Small intestine (tissue), 7 donors: Measurements from ENCODE around the gene SNPH. TPM values are rescaled to one million over a fixed set of nuclear protein-coding genes. Genes with fewer than 3 reads are reported as not detected.
A peak's percentile ranks its signal among the peaks of the same experiment; 100 is the strongest.

Experiments
- DNase-seq, 2 donors: peaks; one replicate each; pipeline versions ENCODE4 v3.0.0 to v3.0.0-alpha.2; 2013
- FAIRE-seq: peaks from 2 replicates; lab custom pipeline; 2012; peaks lifted over from hg19 to GRCh38; lab: Jason Lieb, UNC
- H3K27ac ChIP-seq, 3 donors: one replicate each; pipeline ENCODE4 v1.5.1; 2013; ENCODE audit warnings: low read length in 2 of 3, mild to moderate bottlenecking in 2 of 3, control low read depth in 1 of 3, inconsistent platforms in 1 of 3, low read depth in 1 of 3, moderate library complexity in 1 of 3
- H3K27me3 ChIP-seq, 3 donors: one replicate each; pipeline ENCODE4 v1.6.1; 2013; ENCODE audit warnings: low read length in 3 of 3, inconsistent platforms in 1 of 3; ENCODE audit not compliant: control insufficient read depth in 3 of 3, insufficient read depth in 3 of 3
- H3K36me3 ChIP-seq, 3 donors: one replicate each; pipeline ENCODE4 v1.6.1; 2013; ENCODE audit warnings: low read length in 3 of 3, inconsistent platforms in 1 of 3, low read depth in 1 of 3, mild to moderate bottlenecking in 1 of 3, moderate library complexity in 1 of 3; ENCODE audit not compliant: control insufficient read depth in 3 of 3, insufficient read depth in 2 of 3
- H3K4me1 ChIP-seq, 3 donors: one replicate each; pipeline ENCODE4 v1.6.1; 2013; ENCODE audit warnings: low read length in 2 of 3, inconsistent platforms in 1 of 3, low read depth in 1 of 3, mild to moderate bottlenecking in 1 of 3, moderate library complexity in 1 of 3; ENCODE audit not compliant: control insufficient read depth in 3 of 3, insufficient read depth in 2 of 3
- H3K4me3 ChIP-seq, 3 donors: one replicate each; pipeline ENCODE4 v1.5.1; 2013; ENCODE audit warnings: low read length in 3 of 3, control low read depth in 1 of 3, inconsistent platforms in 1 of 3, low read depth in 1 of 3, mild to moderate bottlenecking in 1 of 3, moderate library complexity in 1 of 3
- H3K9me3 ChIP-seq, 2 donors: one replicate each; pipeline ENCODE4 v1.6.1; 2013; ENCODE audit warnings: low read depth in 1 of 2, low read length in 1 of 2; ENCODE audit not compliant: control insufficient read depth in 2 of 2, insufficient read depth in 1 of 2
- WGBS, 3 donors: extraction: QIAGEN DNeasy Blood & Tissue Kit; methylation state at CpG; one replicate each; pipeline ENCODE4 v1.1.7; 2013; 5-methylcytosine and 5-hydroxymethylcytosine counted together
- polyA plus RNA-seq, 4 donors: library from polyadenylated mRNA; stranded (reverse) in 3 of 4; unstranded in 1 of 4; fragments of 200-250 nt in 3 of 4; fragments of 120-200 nt in 1 of 4; gene quantifications; one replicate each; pipeline versions ENCODE4 v1.2.1 to v1.2.3, GENCODE V29; 2013
- donor health status: healthy with polysubstance abuse.
- donor health status: control.
- donor health status: control.
- donor health status: Bipolar disorder and iron deficiency.
- donor health status: healthy.

The SNPH gene
- polyA plus RNA-seq, 4 donors = 0.45 to 3.2 (median 0.73) TPM

DNA sequence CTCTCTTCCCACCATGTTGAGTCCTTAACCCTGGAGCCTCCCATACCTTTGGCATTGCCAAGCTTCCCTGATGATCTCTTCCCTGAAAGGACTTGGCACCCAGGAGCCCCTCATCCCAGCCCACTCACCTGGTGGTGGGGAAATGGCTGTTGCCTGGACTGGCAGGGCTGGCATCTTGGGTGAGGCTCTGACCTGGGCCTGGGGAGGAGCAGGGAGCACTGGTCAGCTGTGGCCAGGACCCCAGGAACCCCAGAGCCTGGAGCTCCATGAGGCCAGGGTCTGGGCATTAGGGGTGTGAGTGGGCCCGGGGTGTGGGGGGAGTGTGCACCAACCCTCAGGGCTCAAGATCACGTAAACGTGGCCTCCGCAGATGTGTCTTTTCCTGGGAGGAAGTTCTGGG lies 53.4 kb downstream of the SNPH start:
- DNase-seq (no peak), FAIRE-seq (no peak)
- Histone ChIP-seq H3K27ac (no peak overlapping the region), H3K4me1 (peaks cover 0 to 3% (median 0%) of the 10 kb centered on the region in 3 donors), H3K27me3 (no peaks in the 10 kb centered on the region), H3K9me3 (no peaks in the 10 kb centered on the region), H3K36me3 (peaks cover 0 to 46% (median 7%) of the 10 kb centered on the region in 3 donors), H3K4me3 (no peak overlapping the region)
- 88 to 96% (median 89%) methylated on average over 4 of the region's 4 CpGs for WGBS, 3 donors

DNA sequence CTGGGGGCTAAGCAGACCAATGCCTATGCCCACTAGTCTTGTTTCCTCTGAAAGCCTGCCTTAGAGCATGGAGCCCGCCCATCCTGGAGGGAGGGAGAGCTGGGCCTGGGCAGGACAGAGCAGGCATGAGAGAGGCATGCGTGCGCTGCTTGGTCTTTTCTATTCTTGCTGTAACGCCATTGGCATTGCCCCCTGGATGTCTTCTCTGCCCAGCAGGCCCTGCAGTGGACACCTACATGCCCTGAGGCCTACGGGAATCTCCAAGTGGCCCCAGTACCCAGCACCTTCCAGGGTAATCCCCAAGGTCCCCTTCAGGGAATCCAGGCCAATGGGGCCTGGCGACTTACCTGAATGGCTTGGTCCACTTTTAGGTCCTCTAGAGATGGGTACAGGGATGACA lies 53.9 kb downstream of the SNPH start:
- Histone ChIP-seq H3K9me3 (no peaks in the 10 kb centered on the region), H3K27ac (no peak overlapping the region), H3K36me3 (peaks cover 0 to 46% (median 7%) of the 10 kb centered on the region in 3 donors), H3K27me3 (no peaks in the 10 kb centered on the region), H3K4me1 (peaks cover 0 to 3% (median 0%) of the 10 kb centered on the region in 3 donors), H3K4me3 (no peak overlapping the region)
- DNase-seq = no peak
- FAIRE-seq = no peak
- 92 to 99% (median 96%) methylated on average over 6 of the region's 6 CpGs for WGBS, 3 donors

DNA sequence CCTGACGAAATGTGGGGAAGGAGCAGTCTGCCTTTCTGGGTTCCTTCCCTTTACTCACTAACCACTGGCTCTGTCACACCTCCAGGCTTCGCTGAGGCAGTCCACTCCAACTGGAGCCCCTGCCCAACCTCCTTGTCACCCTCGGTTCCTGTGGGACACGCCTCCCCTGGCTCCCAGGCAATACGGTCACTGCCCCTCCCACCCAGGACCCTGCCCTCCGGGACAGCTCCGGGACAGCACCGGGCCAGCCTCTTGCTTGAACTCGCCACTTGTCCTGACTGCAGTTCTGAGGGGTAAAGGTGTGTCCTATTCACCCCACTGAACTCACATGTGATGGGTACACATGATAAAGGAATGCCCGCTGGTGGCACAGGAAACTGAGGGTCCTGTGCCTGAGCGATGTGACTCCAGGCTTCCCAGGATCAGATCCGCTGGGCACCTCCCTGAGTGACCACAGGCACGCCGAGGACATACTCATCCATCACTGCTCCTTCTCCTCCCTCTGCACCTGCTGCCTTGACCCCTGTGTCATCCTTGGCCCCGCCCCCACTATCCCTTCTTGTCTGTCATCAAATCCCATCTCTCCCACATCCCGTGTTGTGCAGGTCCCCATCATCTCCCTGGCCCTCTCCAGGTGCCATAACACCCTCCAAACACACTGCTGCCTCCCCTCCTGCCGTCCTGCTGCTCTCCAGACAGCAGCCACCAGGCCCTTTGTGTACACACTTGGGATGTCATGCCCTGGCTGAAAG lies 55.0 kb downstream of the SNPH start:
- FAIRE-seq = no peak
- Histone ChIP-seq H3K9me3 (no peaks in the 10 kb centered on the region), H3K27me3 (no peaks in the 10 kb centered on the region), H3K4me3 (no peak overlapping the region), H3K36me3 (peaks cover 0 to 42% (median 7%) of the 10 kb centered on the region in 3 donors), H3K27ac (no peak overlapping the region), H3K4me1 (peaks cover 0 to 5% (median 3%) of the 10 kb centered on the region in 3 donors)
- WGBS, 3 donors = 77 to 86% (median 81%) methylated on average over 17 of the region's 17 CpGs
- DNase-seq = no peak

DNA sequence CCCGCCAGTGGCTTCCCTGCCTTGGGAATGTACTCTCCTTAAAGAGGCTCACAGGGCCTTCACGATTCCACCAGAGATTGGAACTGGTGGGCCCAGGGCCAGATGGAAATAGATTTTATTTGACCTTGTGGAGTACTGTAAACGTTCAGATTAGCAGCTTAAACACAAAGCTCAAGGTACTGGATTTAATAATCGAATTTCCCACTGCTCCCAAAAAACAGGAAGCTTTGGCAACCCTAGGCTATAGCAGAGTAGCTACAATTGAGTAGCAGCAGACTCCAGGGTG lies 55.5 kb downstream of the SNPH start:
- Histone ChIP-seq H3K4me1 (peaks cover 0 to 8% (median 8%) of the 10 kb centered on the region in 3 donors), H3K36me3 (peaks cover 0 to 39% (median 7%) of the 10 kb centered on the region in 3 donors), H3K27ac (no peak overlapping the region), H3K4me3 (no peak overlapping the region), H3K9me3 (no peaks in the 10 kb centered on the region), H3K27me3 (no peaks in the 10 kb centered on the region)
- WGBS, 3 donors = 48 to 50% (median 49%) methylated on average over 4 of the region's 4 CpGs
- FAIRE-seq (no peak), DNase-seq (no peak)

DNA sequence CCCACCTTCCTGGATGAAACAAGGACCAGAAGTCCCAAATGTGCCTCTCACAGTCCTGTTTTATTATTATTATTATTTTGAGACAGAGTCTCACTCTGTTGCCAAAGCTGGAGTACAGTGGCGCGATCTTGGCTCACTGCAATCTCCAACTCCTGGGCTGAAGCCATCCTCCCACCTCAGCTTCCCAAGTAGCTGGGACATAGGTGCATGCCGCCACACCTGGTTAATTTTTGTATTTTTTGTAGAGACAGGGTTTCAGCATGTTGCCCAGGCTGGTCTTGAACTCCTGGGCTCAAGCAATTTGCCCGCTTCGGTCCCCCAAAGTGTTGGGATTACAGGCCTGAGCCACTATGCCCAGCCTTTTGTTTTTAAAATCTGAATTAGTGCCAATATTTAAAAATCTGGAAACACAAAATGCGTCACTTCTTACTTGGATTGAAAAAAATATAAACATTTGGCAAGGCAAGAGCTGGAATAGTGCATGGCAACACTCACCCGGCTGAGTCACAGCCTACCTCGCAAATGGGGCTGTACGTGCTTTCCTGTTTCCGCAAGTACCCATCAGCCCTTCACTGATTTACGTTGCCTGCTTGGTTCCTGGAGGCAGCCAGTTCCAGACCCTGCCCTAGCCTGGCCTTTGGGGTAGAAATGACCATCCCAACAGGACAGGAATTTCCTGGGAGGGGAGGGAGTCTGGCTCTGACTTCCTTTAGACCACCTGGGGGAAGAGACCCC lies 56.6 kb downstream of the SNPH start:
- DNase-seq (no peak), FAIRE-seq (no peak)
- Histone ChIP-seq H3K27me3 (no peaks in the 10 kb centered on the region), H3K27ac (peak overlapping the region in 2 of 3 donors; percentile 31 to 91), H3K4me3 (no peak overlapping the region), H3K9me3 (no peaks in the 10 kb centered on the region), H3K4me1 (peaks cover 0 to 19% (median 13%) of the 10 kb centered on the region in 3 donors), H3K36me3 (peaks cover 0 to 40% (median 5%) of the 10 kb centered on the region in 3 donors)
- WGBS, 3 donors = 71 to 88% (median 84%) methylated on average over 11 of the region's 11 CpGs

DNA sequence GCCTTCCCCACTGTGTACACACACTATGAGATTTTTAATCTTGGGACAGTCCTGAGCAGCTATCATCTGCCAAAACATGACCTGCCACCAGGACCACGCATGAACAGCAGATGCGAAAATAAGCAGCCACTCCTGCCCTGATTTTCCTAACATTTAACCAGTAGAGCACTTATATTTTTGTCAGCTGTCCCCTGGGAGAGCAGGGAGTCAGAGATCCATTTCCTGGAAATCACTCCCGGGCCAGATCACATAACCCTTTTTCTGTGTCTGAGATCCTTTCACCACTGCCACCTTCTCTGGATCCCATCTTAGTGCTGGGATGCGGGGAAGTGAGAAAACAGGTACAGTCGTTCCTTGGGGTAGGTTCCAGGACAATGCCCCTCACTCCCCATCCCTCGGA lies 57.2 kb downstream of the SNPH start:
- FAIRE-seq (no peak), DNase-seq (no peak)
- Histone ChIP-seq H3K4me1 (peaks cover 0 to 25% (median 13%) of the 10 kb centered on the region in 3 donors), H3K36me3 (peaks cover 0 to 39% (median 5%) of the 10 kb centered on the region in 3 donors), H3K27ac (peak overlapping the region in 2 of 3 donors; percentile 31 to 91), H3K4me3 (no peak overlapping the region), H3K9me3 (no peaks in the 10 kb centered on the region), H3K27me3 (no peaks in the 10 kb centered on the region)
- WGBS, 3 donors = 76 to 90% (median 85%) methylated on average over 6 of the region's 6 CpGs

DNA sequence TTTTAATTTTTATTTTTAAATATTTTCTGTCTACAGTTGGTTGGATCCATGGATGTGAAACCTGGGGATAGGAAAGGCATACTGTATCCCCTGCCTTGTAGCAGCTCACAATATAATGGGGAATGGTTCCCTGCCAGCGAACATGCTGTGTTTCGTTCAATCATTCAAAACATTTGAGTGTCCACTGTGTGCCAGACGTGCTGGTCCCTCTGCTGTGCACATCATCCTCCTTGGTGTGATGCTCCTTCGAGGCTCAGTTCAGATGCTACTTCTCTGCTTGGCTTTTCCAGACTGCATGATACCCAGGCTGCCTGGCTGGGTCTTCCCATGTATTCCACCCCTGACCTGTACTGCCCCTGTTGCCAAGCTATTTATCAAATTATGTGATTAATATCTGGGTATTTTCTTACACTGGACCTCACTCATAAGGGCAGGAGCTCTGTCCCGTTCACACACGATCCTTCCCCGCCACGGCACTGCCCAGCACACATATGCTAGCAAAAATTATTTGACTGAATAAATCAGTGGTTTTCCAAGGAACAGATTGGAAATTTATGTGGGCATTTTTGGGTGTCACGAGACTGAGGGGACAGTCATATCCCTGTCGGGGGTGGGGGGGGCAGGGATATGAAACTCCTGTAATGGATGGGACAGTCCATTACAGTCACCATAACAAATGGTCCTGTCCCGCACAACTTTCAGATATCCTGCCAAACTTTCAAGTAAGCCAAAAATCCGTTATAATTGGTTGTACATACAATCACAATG lies 57.9 kb downstream of the SNPH start:
- Histone ChIP-seq H3K9me3 (no peaks in the 10 kb centered on the region), H3K4me1 (peaks cover 0 to 32% (median 13%) of the 10 kb centered on the region in 3 donors), H3K36me3 (peaks cover 0 to 34% (median 0%) of the 10 kb centered on the region in 3 donors), H3K27me3 (no peaks in the 10 kb centered on the region), H3K4me3 (peak overlapping the region in 1 of 3 donors; percentile 66), H3K27ac (peak overlapping the region in 1 of 3 donors; percentile 99)
- 80 to 89% (median 85%) methylated on average over 12 of the region's 12 CpGs for WGBS, 3 donors
- DNase-seq (no peak), FAIRE-seq (no peak)

DNA sequence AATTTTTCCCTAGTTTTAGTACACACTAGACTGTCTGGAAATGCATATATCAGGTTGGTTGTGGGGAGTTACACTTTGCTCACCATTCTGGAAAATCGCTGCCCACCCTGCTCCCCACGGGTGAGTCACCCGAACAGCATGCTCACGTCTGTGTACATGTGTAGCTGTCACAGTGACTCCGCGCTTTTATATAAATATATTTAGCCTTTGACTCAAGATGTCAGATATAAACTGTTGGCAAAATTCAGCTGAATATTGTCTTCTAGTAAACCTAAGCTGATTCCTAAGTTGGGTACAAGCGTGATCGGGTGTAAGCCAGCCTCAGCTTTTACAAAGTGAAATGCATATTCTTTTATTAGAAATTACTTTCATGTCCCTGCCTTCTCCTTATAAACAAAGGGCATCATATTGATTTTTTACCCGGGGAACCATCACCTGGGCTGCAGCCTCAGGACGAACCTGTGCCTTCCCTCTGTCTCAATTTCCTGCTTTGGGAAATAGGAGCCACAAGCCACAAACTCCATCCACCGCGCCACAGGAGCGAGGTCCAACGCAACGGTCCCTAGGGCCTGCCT lies 58.6 kb downstream of the SNPH start:
- no peak for FAIRE-seq
- Histone ChIP-seq H3K27me3 (no peaks in the 10 kb centered on the region), H3K36me3 (peaks cover 0 to 27% (median 0%) of the 10 kb centered on the region in 3 donors), H3K9me3 (no peaks in the 10 kb centered on the region), H3K4me3 (peak overlapping the region in 2 of 3 donors; percentile 66 to 85), H3K4me1 (peaks cover 0 to 38% (median 13%) of the 10 kb centered on the region in 3 donors), H3K27ac (peak overlapping the region; percentile 4 to 99 (median 36))
- DNase-seq = no peak
- WGBS, 3 donors = 22 to 32% (median 25%) methylated on average over 15 of the region's 15 CpGs
